GM21576 (cell line): ENCODE results near the gene NPBWR2.

Source experiments
- ATAC-seq: cut with Tn5 transposase; IDR thresholded peaks from one replicate; pipeline ENCODE4 v1.9.1; 2021; ENCODE audit warnings: mild to moderate bottlenecking, moderate library complexity; ENCODE audit not compliant: unreplicated experiment

The NPBWR2 gene

DNA sequence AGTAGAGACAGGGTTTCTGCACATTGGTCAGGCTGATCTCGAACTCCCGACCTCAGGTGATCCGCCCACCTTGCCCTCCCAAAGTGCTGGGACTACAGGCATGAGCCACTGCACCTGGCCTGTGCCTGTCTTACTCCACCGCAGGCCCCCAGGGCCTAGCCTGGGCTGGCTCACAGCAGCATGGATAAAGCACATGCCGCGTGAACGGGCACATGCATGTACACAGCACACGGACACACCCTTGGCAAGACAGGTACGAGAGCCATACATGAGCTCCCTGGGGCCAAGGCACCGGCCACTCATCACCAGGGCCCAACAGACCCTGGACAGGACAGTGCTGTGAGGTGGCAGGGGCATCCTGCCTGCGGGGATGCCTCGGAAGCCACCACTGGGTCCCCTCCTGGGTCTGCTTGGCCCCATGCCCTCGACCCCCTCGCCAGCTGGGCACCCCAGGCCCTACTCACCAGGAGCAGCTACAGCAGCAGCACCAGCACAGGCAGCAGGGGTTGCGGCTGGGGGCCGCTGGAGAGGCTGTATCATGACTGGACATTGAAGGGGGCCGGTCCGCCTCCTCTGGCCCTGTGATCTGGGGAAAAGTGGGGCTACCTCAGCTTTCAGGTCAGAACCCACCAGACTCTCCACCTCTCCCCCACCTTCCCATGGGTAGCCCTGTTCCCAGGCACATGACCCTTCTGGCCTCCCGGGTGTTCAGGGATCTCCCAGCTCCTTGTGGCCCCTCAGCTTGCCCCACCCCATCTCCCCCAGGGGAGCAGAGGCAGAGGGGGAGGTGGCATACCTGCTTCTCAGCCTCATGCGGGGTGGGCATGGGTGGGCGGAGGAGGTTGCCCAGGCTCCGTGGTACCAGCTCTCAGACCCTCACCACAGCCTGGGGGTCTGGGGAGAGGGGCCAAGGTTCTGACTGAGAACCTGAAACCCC, 31.0 kb downstream of the NPBWR2 start:
- ATAC-seq, result no peak

DNA sequence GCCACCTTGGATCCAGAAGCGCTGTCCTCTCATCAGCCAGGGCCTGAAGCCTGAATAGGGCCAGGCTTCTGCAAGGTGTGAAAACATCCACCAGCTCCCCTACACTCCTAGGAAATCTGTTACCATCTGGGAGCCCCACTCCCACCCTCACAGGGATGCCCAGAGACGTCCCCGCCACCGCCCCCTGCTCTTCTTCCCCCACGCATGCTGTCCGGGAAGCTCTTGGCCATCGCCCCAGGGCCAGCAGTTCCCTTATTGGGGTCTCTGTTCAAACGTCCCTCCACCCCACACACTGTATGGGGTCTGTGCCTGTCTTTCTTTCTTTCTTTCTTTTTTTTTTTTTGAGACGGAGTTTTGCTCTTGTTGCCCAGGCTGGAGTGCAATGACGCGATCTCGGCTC, 31.8 kb downstream of the NPBWR2 start:
- ATAC-seq, result no peak

DNA sequence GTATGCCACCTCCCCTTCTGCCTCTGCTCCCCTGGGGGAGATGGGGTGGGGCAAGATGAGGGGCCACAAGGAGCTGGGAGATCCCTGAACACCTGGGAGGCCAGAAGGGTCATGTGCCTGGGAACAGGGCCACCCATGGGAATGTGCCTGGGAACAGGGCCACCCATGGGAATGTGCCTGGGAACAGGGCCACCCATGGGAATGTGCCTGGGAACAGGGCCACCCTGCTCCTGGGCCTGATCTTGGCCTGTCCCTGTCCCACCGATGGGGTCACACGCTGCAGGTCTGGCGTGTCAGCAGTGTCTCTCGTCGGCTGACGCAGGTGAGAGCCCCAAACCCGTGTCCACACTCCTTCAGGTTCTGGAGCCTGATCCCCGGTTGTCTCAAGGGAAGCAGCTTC, 32.4 kb downstream of the NPBWR2 start:
- ATAC-seq, result no peak

DNA sequence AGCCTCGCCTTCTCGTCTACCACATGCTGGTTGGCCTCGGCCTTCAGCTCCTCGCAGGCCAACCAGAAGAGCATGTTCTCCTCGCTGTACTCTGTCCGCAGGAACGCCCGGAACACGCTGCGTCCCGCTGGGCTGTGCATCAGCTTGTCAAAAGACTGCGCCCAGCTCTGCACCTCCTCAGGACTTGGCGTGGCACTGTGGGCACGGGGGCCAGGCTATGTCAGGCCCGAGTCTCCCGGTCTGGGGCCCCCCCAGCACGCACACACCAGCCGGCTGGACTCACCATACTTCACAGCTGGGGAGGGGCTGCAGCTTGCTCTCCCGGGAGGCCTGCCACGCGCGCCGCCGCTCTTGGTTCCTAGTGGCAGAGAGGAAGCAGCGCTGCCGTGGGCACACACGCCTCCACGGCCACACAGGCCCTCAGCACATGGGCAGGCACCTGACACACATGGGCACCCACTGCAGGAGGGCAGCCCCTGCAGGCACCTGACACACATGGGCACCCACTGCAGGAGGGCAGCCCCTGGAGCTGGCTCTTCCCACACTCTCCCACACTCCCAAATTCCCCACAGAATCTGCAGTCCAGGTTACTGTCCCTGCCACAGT, 33.1 kb downstream of the NPBWR2 start:
- ATAC-seq, result no peak

DNA sequence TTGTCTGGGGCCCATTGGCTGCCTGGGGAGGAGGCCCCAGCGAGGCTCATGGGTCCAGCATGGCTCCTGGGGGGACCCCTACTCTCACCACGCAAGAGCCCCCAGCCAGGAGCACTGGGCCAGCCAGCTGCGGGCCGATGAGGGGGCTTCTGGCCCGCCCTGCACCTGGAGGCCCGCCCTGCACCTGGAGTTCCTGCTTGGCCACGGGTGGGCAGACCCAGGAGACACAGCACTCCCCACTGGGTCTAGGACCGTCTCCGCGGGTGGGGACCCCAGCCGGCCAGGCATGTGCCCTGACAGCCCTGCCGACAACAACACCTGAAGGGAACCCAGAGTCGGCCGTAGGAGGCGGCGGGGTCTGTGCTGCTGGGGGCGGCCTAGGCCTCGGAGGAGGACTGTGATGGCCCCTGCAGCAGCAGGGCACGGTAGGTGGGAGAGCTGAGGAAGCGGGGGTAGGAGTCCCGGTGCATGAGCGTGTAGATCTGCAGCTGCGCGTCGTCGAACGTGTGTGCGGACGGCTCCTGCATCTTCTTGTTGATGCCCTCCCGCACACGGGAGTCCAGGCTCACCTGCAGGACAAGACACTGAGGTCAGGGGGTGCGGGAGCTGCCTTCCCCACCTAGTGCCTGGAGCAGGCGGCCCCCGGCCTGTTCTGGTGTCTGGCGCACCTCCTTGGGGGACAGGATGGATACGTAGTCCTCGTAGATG, 33.7 kb downstream of the NPBWR2 start:
- no peak for ATAC-seq

DNA sequence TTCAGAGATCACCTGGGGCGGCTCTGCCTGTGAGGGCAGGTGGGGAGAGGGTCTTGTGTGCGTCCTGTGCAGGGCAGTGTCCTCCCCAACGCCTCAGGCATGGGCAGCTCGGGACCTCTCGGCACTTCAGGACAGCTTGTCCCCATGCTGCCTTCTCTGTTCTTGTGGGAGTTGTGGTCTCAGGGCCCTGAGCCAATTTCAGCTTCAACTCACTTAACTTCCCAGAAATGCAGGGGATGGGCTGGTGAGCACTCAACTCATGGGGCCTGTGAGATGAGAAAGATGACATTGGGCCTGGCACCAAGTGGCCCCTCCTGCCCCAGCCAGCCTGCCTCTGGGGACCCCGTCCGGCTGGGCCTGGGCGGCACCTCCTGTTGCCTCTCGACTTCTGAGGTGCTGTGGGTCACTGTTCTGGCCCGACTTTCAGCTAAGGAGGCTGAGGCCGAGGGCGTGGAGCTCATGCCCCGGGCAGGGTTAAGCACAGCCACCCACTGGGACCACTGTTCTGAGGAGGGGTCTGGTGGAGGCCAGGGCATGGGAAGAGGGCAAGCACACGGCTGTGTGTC, 34.8 kb downstream of the NPBWR2 start:
- ATAC-seq, result no peak

DNA sequence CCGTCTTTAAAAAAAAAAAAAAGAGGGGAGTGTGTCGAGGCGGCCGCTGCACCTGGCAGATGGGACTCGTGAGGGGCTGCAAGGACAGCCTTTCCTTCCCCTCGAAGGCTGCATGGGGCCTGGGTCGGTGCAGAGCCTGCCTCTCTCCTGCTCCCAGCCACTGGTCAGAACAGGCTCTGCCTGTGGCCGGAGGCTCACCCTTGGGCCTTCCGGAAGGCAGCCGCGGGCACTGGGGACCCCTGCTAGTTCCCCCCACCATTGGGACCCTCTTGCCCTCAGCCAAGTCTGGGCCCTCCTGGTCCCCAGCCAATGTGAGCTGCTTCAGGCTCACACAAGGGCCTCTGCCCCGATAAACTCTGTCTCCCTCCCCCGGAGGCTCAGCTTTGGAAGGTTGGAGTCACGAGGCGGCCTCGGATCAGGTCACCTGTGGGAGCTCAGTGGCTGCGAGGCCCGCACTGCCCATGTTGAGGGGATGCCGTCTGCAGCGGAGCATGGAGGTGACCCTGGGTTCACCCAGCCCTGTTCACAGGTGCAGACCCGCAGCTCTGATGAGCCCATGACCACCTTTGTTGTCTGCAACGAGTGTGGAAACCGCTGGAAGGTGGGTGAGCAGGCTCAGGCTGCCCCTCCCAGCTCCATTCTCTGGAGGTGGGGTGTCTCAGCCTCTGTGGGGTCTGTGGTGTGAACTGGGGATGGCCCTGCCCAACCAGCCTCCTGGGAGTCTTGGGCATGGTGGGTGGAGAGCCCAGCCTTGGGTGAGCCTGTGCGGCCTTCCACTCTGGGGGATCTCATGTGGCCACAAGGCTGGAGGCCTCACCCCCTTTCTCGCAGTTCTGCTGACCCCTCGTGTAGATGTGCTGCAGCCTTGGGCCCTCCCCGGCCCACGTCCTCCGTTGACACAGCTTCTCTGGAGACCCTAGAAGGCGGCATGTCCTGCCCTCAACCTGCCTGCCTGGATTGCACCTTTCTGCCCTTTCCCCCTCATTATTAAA, 35.7 kb downstream of the NPBWR2 start:
- no peak for ATAC-seq

DNA sequence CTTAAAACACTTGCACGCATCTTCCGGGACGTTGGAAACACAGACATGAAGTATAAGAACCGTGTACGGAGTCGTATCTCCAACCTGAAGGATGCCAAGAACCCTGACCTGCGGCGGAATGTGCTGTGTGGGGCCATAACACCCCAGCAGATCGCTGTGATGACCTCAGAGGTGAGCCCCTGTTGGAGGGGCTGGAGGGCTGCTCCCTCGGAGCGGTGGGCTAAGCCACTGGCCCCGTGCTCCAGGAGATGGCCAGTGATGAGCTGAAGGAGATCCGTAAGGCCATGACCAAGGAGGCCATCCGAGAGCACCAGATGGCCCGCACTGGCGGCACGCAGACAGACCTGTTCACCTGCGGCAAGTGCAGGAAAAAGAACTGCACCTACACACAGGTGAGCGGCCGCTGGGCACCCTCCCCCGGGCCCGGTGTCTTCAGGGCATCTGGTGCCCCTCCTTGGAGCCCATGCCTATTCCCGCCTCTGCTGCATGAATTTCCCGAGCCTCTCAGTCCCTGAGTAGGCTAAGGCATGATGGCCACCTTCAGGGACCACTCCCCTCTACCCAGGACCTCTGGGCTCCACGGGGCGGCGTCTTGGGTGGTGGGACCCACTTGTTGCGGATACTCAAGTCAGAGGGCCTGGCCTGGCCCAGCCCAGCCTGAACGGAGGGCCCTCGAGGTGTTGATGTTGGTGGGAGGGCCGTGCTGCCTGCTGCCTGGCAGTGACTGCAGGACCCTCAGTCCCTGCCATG, 36.9 kb downstream of the NPBWR2 start:
- ATAC-seq, result no peak

DNA sequence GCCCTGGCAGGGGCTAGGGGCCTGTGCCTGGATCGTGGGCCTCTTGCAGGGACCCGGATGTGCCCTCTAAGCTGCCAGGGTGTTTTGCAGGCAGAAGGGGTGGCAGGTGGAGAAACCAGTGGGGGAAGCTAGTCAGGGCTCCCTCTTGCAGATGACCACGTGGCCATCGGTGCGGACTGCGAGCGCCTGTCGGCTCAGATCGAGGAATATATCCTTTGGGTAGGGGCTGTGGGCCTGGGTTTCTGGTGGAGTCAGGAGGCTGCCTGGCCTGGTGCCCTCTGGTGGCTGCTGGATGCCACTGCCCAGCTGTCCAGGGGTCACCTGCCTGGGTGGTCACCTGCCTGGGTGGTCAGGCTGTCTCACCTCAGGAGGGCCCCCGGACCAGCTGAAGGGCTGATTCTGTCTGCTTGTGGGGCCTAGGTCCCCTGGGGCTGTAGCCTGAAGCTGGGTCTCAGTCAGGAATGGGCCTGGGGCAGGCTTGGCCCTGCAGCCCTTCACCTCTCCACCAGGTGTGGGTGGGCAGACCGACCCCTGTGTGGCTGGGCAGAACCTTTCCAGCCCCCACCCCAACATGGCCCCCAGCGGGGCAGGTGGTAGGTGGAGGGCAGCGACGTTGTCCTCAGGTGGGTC, 37.6 kb downstream of the NPBWR2 start:
- ATAC-seq, result no peak

DNA sequence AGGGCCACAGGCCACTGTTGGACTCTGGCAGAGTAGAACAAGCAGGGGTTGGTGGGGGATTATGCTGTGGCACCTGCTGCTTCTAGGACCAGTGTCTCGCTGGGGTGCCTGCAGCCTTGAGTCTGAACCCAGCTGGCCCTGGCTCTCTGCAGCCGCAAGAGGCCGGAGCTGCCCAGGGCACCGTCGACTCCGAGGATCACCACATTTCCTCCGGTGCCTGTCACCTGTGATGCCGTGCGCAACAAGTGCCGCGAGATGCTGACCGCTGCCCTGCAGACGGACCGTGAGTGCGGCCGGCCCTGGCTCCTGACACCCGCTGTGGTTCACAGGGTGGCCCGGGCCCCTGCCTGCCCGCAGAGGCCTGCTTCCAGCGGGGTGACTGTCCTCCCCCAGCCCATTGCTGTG, 38.2 kb downstream of the NPBWR2 start:
- ATAC-seq, result no peak

DNA sequence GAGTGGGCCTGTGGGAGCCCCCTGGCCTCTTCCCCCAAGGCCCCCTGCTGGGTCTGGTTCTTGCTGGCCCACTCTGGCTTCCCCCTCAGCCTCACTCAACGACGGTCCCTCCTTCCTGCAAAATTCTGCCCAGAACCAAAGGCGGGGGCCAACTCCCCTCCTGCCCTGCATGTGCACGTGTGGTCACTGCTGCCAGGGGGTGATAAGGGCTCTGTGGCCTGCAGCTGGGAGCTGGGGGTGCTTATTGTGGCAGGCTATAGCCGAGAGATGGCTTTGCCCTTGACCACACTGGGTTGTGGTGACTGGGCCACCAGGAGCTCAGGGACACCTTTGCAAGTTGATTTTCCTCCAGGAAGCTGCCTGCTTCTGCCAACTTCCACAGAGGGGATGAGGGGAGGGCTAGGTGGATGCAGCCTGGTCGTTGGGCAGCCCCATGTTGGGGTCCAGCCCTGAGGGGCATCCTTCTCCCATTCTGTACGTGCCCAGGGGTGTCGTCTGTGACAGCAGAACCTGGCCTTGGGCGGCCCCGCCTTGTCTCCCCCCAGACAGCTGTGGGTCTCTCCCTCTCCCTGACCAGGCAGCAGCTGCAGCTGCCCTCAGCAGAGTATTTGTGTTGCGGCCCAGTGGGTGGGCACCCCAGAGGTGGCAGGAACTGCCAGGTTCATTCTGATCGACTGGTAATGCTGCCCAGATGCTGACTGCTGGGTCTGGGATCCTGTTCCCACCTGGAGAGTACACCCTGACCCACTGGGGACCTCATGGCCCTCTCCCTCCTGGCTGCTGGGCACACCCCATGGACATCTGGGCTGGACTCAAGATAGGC, 38.8 kb downstream of the NPBWR2 start:
- ATAC-seq, result no peak

DNA sequence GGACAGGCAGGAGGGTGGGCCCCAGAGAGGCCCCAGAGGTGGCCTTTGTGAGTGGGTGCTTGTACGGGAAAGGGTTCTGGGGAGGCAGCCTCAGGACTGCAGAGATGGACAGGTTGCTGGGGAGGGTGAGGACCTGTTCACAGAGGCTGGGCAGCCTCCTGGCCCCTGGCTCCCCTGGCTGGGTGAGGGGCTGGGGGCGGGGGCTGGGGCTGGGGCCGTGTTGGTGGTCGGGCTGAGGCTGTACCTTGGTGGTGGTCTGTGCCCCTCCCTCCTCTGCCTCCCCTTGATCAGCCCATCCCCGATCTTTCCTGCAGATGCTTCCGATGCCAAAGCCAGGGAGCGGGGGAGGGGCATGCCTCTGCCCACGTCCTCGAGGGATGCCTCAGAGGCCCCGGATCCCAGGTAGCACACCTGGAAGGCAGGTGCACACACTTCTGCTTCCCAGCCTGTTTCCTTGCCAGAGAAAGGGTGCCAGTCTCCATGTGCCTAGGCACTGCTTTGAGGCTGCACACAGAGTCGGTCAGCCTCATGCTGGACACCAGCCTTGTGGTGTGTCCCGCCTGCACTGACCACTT, 39.5 kb downstream of the NPBWR2 start:
- no peak for ATAC-seq

DNA sequence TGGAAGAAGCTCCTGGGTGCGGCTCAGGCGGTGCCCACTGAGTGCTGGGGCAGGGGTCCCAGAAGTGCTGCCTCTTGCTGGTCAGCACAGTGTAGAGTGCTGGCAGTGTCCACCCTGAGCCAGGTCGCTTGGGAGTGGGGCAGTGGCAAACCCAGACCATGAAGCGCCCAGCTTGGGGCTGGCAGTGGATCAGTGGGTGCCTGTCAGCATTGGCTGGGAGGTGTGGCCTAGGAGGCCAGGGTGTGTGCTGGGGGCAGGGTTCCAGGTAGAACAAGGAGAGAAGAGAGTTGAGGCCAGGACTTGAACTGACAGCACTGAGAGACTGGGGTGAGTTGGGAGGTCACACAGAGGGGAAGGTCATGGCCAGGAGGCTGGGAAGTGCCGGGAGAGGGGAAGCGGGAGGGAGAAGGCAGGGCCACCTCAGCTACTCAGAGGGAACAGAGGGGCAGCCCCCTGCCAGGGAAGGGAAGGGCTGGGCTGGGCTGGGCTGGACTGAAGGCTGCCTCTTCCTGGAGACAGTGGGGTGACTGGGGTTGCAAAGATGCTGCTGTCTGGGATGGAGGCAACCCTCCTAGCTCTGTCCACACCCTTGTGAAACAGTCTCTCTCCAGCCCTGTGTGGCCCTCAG, 40.2 kb downstream of the NPBWR2 start:
- ATAC-seq, result no peak

DNA sequence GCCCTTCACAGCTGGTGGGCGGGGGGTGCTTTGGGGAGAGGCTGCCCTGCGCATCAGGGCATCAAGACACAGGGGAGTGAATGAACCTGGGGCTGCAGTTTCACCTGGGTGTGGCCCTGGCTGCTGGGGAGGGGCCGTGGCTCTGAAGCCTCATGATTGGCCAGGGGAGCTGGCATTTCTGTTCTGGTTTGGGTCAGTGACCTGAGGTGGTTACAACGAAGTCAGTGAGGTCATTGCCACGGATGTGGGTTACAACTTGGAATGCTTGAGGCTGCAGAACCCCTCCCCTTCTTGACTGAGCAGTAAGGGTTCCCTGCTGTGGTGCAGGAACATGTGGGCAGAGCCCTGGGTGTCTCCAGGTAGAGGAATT, 41.4 kb downstream of the NPBWR2 start:
- peak; percentile 54 for ATAC-seq

DNA sequence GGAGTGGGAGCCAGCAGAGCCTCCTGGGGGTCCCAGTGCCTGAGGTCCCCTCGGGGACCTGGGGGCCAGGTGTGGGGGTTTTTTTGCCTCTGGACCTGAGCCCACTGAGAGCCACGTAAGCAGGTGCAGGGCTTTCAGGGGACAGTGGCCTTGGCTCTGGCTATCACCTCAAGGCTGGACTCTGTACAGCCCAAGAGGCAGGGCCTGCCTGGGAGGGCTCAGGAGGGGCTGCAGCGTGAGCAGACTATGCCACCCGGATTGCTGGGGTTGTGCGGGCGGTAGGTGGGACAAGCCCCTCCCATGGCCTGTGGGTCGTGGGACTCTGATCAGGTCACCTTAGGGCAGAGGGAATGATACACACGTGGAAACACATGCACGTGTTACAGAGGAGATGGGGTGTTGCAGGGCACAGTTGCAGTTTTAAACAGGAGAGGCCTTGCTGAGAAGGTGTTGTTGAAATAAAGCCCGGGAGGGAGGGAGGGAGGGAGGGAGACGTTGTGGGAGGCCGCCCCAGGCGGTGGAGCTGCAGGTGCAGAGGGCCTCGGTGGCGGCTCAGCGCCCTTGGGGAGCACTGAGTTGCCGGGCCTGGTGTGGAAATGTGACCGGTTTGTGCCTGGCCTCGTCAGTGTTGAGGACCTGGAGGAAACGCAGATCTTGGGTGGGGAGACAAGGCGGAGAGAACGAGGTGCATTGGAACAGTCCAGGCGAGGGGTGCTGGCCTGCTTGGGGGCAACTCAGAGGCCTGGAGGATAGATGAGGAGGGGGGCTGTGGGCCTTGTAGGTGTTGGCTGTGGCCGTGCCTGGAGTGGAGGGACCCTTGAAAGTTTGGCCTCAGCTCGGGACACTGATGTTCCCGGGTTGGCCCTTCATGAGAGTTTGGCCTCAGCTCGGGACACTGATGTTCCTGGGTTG, 42.0 kb downstream of the NPBWR2 start:
- ATAC-seq, result no peak

DNA sequence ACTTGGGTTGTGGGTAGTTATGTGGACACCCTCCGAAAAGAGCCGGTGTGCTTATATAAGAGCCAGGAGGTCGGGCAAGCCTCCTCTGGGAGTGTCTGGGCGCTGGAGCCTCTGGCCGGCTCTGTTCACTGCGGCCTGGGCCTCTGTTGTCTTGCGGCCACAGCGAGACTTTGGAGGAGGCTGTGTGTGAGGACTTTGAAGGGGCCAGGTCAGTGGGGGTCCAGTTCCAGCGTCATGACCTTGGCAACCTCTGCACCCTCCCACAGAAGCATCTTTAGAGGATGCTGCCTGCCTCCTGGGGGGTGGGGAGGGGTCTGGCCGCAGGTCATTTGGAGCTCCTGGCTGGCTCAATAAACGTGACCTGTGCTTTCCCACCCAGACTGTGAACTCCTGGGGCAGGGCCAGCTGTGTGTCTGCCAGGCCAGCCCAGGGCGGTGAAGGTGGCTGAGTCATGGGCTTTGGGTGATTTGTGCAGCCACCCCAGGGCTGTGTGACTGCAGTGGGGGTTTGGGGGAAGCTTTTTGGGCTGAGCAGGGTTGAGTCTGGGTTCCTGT, 43.1 kb downstream of the NPBWR2 start:
- no peak for ATAC-seq
